GM21447 (cell line): Measurements from ENCODE around the gene TUT1.
"Not testable (repeated sequence)": the region's sequence is repeated elsewhere in the genome, so short reads cannot be mapped to it uniquely, and the experiment has no call there.

Source experiments
- ATAC-seq: cut with Tn5 transposase; IDR thresholded peaks from one replicate; pipeline ENCODE4 v1.9.1; 2021; ENCODE audit not compliant: unreplicated experiment

Gene TUT1

GRCh38 chr11:62556875-62557631 is 34.3 kb downstream of the TUT1 start:
- ATAC-seq: peak; percentile 22

GRCh38 chr11:62556108-62556874 is 35.0 kb downstream of the TUT1 start:
- peak; percentile 44 for ATAC-seq

GRCh38 chr11:62555464-62556107 is 35.7 kb downstream of the TUT1 start:
- peak; percentile 28 for ATAC-seq

DNA sequence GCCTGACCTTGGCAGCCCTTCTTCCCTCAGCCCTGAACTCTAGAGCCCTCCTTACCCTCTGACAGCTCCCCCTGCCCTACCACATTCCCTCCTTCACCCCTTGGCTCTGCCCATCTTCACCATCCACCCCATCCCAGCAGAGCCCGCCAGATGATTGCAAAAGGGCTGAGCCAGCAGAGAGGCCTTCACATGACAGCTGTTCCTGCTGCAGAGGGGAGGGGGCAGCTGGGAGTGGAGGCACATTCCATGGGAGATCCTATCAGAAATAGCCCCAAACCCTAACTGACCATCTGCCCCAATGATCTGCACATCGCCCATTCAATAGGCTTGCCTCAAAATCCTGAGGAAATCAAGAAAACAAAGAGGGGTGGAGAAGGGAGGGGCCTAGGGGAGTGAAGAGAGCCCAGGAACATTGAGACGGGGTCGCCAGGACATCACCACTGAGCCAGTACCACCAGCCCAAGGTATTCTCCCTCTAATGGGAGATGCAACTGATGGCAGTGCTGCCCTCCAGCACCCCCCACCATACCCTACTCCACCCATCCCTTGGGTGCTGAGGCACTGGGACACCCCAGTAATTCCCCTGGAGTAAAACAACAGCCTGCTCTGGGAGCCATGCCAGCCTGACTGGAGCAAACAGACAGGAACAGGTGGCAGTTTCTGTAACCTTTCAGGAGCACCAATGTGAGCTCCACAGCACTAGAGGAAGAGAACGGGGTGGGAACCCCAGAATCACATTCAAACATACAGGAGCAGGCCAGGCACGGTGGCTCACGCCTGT is 36.7 kb downstream of the TUT1 start:
- ATAC-seq: no peak

- no peak for ATAC-seq
Observed at GRCh38 chr11:62553839-62554361, 37.4 kb downstream of the TUT1 start.

DNA sequence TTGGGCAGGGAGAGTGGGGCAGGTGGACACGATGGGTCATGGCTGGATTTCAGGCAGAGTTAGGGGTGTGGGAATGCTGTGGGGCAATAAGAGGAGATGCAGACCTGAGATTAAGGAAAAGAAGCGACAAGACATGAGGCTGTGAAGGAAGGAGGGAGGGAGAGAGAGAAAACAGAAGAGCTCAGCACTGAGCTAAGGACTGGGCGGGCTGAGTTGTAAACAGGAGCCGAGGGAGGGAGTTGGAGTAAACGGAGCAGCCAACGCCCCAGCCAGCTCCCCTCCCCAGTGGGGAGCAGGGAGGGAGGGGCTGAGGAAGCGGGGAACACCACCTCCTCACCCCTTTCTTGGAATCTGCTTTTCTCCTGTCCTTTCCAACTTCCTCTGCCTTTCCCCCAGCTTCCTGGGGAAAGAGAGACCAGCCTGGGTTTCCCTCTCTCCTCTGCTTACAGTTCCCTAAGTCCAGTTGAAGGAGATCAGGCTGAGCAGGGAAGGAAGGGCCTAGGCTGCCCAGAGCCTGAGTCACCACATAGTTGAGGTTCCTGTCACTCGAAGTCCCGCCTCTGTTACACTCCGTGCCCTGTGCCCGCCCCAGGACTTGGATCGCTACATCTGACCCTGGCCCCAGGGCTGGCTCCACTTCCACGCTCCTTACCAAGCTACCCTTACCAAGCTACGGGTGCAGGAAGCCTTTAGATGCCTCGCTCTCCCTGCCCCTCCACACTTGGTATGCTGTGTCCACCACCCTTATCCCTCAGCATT is 38.1 kb downstream of the TUT1 start:
- no peak for ATAC-seq

DNA sequence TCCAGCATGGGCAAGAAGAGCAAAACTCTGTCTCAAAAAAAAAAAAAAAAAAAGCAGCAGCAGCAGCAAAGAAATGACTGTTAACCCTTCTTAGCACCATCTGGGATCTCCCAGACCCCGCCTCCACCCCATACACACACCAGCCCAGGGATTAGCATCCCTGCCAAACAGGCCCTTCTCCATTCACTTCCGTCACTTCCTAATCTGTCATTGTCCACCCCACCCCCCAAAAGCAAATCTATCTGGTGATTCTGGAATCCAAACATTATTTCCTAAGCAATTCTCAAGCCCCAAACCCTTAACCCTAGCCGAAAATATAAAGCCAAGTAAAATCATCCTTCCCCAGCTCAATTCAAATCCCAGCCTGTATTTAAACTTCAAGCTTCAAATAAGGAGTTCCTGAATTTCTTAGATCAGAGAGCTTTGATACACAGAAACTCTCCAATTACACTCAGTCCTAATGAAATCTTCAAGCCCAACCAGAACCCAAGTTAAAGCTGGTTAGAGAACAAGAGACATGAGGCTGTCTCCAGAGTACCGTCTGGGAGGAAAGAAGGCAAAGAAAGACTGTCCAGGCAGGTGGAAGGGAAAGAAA is 38.7 kb downstream of the TUT1 start:
- ATAC-seq: no peak

DNA sequence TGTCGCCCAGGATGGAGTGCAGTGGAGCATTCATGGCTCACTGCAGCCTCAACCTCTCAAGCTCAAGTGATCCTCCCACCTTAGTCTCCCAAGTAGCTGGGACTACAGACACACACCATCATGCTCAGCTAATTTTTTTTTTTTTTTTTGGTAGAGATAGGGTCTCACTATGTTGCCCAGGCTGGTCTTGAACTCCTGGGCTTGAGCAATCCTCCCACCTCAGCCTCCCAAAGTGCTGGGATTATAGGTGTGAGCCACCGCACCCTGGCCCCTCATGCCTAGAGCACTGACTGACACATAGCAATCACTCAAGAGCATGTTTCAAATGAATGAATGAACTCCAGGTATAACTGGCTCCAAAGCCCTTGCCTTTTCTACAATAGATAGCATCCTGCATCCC is 40.8 kb downstream of the TUT1 start:
- ATAC-seq: not testable (repeated sequence)

- ATAC-seq: no peak
Observed at GRCh38 chr11:62548545-62549335, 42.6 kb downstream of the TUT1 start.

- no peak for ATAC-seq
Observed at GRCh38 chr11:62547691-62548281, 43.5 kb downstream of the TUT1 start.

DNA sequence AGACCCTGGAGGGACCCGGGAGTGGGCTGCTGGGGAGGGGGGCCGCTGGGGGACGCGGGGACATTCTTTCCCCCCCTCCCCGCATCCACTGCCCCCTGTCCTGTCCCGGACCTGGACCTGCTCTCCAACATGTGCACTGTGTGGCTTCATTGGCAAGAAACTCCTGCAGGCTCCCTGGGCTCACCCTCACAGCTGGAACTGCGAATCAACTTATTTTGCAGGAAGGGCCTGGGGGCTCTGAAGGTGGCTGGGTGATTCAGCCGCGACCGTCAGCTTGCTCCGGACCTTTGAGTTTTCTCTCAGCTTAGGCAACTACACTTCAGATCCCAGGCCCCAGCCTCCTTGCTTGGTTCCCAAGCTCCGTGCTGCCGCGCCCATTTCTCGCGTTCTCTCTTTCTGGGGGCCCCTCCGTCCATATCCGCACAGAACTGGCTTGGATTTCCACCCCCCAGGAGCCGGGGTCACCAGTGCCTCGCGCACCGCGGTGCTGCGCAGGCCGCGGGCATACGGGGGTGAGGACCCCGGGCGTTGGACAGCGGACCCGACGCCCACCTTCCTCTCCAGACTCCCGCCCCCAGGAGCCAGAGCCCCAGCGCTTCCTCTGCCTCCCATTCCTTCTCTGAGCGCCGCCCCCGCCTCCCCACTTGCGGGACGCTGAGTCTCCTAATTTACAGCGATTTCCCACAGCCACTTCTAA is 44.2 kb downstream of the TUT1 start:
- no peak for ATAC-seq

DNA sequence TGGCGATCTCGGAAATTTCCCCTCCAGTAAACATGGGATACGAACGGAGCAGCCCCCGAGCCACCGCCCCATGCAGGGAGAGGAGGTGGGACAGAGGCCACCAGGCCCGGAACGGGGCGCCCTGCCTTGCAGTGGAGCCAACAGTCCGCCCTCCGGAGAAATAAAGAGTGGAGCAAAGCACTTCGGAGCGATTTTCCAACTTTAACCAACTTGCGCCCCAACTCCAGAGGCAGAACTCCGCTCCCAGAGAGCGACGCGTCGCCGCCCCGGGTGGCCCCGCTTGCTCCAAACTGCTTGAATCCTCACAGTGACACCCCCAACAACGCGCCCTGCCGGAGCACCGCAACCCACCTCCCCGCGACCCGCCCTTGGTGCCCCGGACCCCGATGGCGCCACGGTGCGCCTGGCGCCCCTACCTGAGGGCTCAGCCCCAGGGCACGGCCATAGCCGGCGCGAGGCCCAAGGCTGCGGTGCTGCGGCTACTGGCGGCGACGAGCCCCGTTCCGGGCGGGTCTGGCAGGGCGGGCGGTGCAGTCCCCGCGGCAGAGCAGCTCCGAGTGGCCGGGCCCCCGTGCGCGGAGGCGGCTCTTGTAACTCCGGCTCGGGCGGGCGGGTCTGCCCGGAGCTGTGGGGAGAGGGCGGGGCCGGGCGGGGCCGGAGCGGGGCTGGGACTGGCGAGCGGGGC is 44.9 kb downstream of the TUT1 start, which contains the start of gene AHNAK:
Gene AHNAK (minus strand): TSS at position 563 of the 685 bp plus-strand sequence. CDS start 10,708 bp downstream, outside the sequence.
- no peak for ATAC-seq

- no peak for ATAC-seq
Observed at GRCh38 chr11:62545437-62546243, 45.7 kb downstream of the TUT1 start.

GRCh38 chr11:62544581-62545436 is 46.5 kb downstream of the TUT1 start:
- no peak for ATAC-seq

GRCh38 chr11:62543680-62544444 is 47.5 kb downstream of the TUT1 start:
- ATAC-seq: no peak
